ENCODE results near the gene GPHN.
A peak's percentile ranks its signal among the peaks of the same experiment; 100 is the strongest.
"Not testable (repeated sequence)": the region's sequence is repeated elsewhere in the genome, so short reads cannot be mapped to it uniquely, and the experiment has no call there.

The GPHN gene

GRCh38 chr14:66502836-66503235, 5.1 kb upstream of the GPHN start:
- DNase-seq (ENCODE audit: low read depth in 2 of 2) = not testable (repeated sequence)

GRCh38 chr14:66503532-66503931, 4.4 kb upstream of the GPHN start:
- no peak for DNase-seq (ENCODE audit: low read depth in 2 of 2)

DNA sequence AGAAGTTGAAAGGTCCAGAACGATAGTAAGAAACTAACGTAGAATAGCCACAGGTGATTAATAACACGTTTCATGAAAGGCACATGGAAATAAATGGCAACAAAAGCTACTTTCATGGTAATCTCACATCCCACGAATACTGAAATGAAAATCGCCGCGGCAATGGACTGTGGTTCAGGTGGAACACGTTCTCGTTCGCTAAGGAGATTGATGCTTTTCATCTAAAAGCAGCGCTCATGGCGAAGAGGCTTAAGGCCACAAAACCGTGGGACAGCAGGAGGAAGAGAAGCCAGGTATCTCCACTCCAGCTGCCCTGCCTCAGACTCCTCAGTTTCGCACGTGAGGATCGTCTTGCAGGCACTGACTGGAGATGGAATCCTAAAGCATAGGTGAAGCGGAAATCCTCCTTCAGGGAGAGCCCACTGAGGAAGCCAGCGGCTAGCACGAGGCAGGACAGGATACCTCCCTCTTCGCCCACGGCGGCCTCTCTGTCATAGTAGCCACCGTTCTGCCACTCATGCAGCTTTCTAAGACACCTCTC, 696 bp upstream of the GPHN start:
- DNase-seq (ENCODE audit: low read depth in 2 of 2) = peak; percentile 5 to 15

DNA sequence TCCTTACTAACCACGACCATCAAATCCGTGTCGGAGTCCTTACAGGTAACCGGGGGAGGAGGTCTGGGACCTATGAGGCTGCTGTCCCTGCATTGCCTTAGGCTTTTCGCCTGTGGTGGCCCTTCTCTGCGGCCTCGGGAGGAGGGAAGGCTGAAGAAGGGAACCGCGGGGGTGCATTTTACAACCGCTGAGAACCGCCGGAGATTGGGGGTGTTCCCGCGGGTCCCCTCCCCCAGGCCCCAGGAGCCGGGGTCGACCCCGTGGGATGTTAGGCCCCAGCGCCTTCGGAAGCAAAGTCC, 549 bp downstream of the GPHN start:
- no peak for DNase-seq (ENCODE audit: low read depth in 2 of 2)

DNA sequence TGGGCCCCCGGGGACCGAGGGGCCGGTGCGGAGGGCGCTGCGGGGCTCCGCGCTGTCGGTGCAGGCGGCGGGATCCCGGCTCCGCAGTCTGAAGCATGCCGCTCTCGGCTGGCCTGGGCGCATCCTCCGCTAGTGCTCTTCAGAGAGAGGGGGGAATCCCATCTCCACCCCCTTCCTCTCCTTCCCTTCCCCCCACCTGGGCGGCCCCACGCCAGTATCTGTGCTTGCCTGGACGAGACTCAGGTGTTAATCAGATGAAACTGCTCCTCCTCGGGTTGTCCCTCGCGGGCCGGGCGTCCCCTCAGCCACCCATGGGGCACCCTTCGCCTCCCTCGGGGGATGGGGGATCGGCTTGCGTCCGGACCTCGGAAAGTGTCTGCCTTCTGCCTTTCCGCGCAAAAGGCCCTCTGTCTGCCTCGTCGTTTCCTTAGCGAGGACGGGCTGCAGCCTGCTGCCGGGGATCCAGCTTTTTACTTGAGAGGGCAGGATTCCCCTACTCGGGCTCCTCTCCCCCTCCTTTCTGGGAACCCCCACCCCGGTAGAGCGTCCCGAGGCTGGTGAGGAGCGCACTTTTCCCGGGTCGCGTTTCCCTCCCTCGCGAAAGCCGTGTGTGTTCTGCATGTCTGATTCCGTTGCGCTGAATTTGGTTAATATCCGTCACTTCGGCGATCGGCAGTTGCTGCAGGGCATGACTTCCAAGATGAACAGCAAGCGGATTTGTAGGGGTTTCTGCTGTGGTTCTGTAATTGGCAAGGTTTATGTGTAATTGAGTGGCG, 1.1 kb downstream of the GPHN start:
- peak; percentile 19 to 28 for DNase-seq (ENCODE audit: low read depth in 2 of 2)

GRCh38 chr14:66509874-66510273, 1.9 kb downstream of the GPHN start:
- no peak for DNase-seq (ENCODE audit: low read depth in 2 of 2)

DNA sequence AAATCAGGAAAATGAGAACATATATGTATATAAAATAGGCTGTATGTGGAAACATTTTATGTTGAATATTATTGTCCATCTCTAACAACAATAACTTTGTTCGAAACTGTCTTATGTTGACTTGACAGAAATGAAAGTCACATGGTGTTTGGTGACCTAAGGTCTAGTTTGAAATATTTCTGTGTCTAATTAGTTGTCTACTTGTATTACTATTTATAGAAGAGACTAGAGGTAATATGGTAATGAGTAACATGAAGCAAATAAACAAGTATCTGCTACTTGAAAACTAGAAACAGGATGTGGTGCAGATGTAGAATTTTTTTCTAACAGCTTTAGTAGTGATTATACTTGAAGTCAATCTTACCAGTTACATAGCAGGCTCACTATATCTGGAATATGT, 3.9 kb downstream of the GPHN start:
- DNase-seq (ENCODE audit: low read depth in 2 of 2) = no peak

GRCh38 chr14:66514213-66514612, 6.3 kb downstream of the GPHN start:
- DNase-seq (ENCODE audit: low read depth in 2 of 2) = no peak

DNA sequence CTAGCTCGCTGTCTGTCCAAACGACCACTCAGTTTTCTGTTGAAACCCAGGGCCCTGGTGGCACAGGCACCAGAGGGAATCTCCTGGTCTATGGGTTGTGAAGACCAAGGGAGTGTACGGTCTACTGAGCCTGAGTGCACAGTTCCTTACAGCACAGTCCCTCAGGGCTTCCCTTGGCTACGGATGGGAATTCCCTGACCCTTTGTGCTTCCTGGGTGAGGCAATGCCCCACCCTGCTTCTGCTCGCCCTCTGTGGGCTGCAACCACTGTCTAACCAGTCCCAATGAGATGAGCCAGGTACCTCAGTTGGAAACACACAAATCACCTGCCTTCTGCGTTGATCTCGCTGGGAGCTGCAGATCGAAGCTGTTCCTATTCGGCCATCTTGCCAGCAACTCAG, 22.6 kb downstream of the GPHN start:
- no peak for DNase-seq (ENCODE audit: low read depth in 2 of 2)

GRCh38 chr14:66539034-66539433, 31.1 kb downstream of the GPHN start:
- no peak for DNase-seq (ENCODE audit: low read depth in 2 of 2)

- DNase-seq (ENCODE audit: low read depth in 2 of 2) = no peak
Measured at GRCh38 chr14:66540038-66540437, 32.1 kb downstream of the GPHN start.

DNA sequence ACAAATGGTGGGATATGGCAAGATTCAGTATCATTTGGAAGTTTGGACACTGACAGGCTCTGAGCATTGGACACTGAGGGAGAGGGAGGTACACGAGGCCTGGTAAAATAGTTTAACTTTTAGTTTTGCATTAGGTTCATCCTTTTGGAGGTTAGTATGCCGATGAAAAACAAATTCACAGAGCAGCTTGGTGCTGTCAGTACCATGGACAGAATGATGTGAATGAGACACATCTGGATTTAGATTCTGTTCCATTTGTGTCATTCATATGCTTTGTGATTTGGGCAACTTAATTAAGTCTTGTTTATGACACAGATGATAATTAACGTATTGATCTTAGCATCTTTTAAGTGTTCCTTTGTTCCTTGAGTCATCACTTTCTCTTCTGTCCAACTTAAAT, 33.7 kb downstream of the GPHN start:
- DNase-seq (ENCODE audit: low read depth in 2 of 2) = no peak

DNA sequence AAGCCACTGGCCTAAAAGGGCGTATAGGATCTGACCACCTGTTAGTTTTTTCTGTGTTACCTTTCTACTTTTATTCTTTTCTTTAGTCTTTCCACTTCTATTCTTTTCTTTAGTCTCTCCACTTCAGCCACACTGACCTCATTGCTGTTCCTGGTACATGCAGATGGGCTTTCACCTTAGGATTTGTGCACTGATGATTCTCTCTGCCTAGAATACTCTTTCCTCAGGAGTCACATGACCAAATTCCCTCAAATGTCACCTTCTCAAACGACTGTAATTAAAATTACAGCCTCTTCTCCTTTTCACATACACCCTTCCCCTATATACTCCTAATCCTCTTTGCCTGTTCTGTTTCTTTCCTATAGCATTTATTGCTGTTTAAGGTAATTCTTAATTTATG, 36.0 kb downstream of the GPHN start:
- DNase-seq (ENCODE audit: low read depth in 2 of 2) = no peak

DNA sequence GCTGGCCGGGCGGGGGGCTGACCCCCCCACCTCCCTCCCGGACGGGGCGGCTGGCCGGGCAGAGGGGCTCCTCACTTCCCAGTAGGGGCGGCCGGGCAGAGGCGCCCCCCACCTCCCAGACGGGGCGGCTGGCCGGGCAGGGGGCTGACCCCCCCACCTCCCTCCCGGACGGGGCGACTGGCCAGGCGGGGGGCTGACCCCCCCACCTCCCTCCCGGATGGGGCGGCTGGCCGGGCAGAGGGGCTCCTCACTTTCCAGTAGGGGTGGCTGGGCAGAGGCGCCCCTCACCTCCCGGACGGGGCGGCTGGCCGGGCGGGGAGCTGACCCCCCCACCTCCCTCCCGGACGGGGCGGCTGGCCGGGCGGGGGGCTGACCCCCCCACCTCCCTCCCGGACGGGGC, 37.2 kb downstream of the GPHN start:
- not testable (repeated sequence) for DNase-seq (ENCODE audit: low read depth in 2 of 2)

DNA sequence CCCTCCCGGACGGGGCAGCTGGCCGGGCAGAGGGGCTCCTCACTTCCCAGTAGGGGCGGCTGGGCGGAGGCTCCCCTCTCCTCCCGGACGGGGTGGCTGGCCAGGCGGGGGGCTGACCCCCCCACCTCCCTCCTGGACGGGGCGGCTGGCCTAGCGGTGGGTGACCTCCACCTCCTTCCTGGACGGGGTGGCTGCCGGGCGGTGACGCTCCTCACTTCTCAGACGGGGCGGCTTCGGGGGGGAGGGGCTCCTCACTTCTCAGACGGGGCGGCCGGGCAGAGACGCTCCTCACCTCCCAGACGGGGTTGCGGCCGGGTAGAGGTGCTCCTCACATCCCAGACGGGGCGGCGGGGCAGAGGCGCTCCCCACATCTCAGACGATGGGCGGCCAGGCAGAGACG, 37.8 kb downstream of the GPHN start:
- not testable (repeated sequence) for DNase-seq (ENCODE audit: low read depth in 2 of 2)

GRCh38 chr14:66563731-66564130, 55.8 kb downstream of the GPHN start:
- DNase-seq (ENCODE audit: low read depth in 2 of 2) = no peak

- DNase-seq (ENCODE audit: low read depth in 2 of 2) = no peak
Measured at GRCh38 chr14:66568220-66568619, 60.3 kb downstream of the GPHN start.

DNA sequence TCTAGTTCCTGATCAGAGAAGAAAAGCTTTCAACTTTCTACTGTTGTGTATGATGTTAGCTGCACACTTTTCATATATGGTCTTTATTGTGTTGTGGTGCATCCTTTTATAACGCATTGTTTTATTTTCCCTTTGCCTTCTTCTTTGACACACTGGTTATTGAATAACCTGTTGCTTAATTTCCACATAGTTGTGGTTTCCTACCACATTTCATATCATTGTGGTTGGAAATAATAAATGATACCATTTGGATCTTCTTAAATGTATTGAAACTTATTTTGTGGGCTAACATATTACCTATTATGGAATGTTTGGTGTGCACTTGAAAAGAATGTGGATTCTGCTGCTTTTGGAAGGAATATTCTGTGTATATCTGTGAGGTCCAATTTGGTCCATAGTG, 64.9 kb downstream of the GPHN start:
- no peak for DNase-seq (ENCODE audit: low read depth in 2 of 2)

DNA sequence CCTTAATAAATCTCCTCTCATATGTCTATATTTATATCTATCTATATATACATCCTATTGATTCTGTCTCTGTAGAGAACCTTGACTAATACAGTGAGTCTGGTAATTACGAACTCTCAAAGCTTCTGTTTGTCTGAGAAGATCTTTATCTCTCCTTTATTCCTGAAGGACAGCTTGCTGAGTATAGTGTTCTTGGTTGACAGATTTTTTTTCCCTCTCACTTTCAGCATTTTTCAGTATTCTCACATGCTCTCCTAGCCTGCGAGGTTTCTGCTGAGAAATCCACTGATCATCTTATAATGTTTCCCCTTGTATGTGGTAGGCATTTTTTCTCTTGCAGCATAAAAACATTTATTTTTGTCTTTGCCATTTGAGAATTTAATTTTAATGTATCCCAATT, 67.1 kb downstream of the GPHN start:
- no peak for DNase-seq (ENCODE audit: low read depth in 2 of 2)

DNA sequence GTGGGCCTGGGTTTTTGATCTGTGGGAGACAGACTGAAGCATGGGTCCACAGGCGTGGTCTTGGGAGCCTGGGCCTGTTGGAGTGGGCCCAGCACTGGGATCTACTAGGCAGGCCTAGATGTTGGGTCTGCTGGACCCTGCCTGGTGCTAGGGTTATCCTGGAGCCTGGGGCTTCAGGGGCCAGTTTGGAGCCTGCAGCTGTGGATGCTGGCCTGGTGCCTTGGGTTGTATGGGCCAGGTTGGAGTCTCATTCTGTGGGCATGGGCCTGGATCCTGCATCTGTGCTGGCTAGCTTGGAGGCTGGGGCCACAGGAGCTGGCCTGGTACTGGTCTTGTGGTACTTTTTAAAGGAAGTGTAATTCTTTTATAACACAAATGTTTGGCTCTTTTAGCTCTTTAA, 68.0 kb downstream of the GPHN start:
- no peak for DNase-seq (ENCODE audit: low read depth in 2 of 2)

GRCh38 chr14:66587753-66588152, 79.8 kb downstream of the GPHN start:
- not testable (repeated sequence) for DNase-seq (ENCODE audit: low read depth in 2 of 2)

GRCh38 chr14:66595394-66595793, 87.4 kb downstream of the GPHN start:
- no peak for DNase-seq (ENCODE audit: low read depth in 2 of 2)

GRCh38 chr14:66596241-66596985, 88.5 kb downstream of the GPHN start:
- DNase-seq (ENCODE audit: low read depth in 2 of 2) = no peak
